H1 (cell line): ENCODE results near the gene AGBL1. TPM values are rescaled to one million over a fixed set of nuclear protein-coding genes. Genes with fewer than 3 reads are reported as not detected.

Source experiments
- CTCF ChIA-PET: fragments of 300-600 bp; sonication (Branson Sonifier 250); formaldehyde crosslinking; loops from one replicate; lab custom pipeline; 2021; ENCODE audit not compliant: partially characterized antibody; lab: Charles Lee
- POLR2A ChIA-PET: fragments of 300-600 bp; sonication (Branson Sonifier 250); formaldehyde crosslinking; loops from one replicate; lab custom pipeline; 2021; ENCODE audit warnings: inconsistent platforms; ENCODE audit not compliant: partially characterized antibody; lab: Charles Lee
- DNase-seq, 2 experiments: peaks; one replicate each; pipeline versions ENCODE4 v3.0.0 to v3.0.0-alpha.2; 2010 to 2022; ENCODE audit warnings: low spot score in 2 of 2, low read depth in 1 of 2, mixed read lengths in 1 of 2
- FAIRE-seq: peaks from 2 replicates; lab custom pipeline; 2011; peaks lifted over from hg19 to GRCh38; lab: Jason Lieb, UNC
- H2AFZ ChIP-seq: 2 replicates; pipeline ENCODE4 v1.8.1; 2012; ENCODE audit warnings: low read length, inconsistent platforms
- H2AK5ac ChIP-seq: 2 replicates; pipeline ENCODE4 v1.6.1; 2013; ENCODE audit warnings: low read depth, low read length
- H2BK120ac ChIP-seq: replicated peaks from 2 replicates; pipeline ENCODE3; 2013; ENCODE audit warnings: low read depth, low read length, inconsistent platforms
- H2BK12ac ChIP-seq: 2 replicates; pipeline ENCODE4 v1.6.1; 2013; ENCODE audit warnings: low read depth, low read length
- H2BK15ac ChIP-seq: 2 replicates; pipeline ENCODE4 v1.6.1; 2013; ENCODE audit warnings: low read length
- H2BK20ac ChIP-seq: 2 replicates; pipeline ENCODE4 v1.6.1; 2013; ENCODE audit warnings: low read length
- H2BK5ac ChIP-seq: 2 replicates; pipeline ENCODE4 v1.6.1; 2013; ENCODE audit warnings: low read depth, low read length
- H3K14ac ChIP-seq: 2 replicates; pipeline ENCODE4 v1.6.1; 2013; ENCODE audit warnings: inconsistent platforms; ENCODE audit not compliant: insufficient read length
- H3K18ac ChIP-seq: 2 replicates; pipeline ENCODE4 v1.6.1; 2013; ENCODE audit warnings: low read length; ENCODE audit errors: extremely low read depth
- H3K23ac ChIP-seq: 2 replicates; pipeline ENCODE4 v1.6.1; 2013; ENCODE audit warnings: inconsistent platforms; ENCODE audit not compliant: insufficient read length
- H3K23me2 ChIP-seq: 2 replicates; pipeline ENCODE4 v1.6.1; 2013; ENCODE audit warnings: low read depth, low read length
- H3K27ac ChIP-seq: 2 replicates; pipeline ENCODE4 v1.6.1; 2011; ENCODE audit warnings: low read depth, low read length, inconsistent platforms
- H3K27me3 ChIP-seq, 4 experiments: replicated peaks in 1 of 4; 1 replicate in 1 of 4; 2 replicates in 3 of 4; pipeline versions ENCODE4 v1.6.1 to v1.8.1; 2011 to 2013; ENCODE audit warnings: low read length in 3 of 4, mild to moderate bottlenecking in 3 of 4, inconsistent platforms in 2 of 4, mixed read lengths in 2 of 4, moderate library complexity in 1 of 4; ENCODE audit not compliant: control insufficient read depth in 3 of 4, insufficient read depth in 3 of 4; ENCODE audit errors: extremely low read depth in 1 of 4
- H3K36me3 ChIP-seq, 4 experiments: 2 replicates each; pipeline versions ENCODE4 v1.6.1 to v1.8.1; 2011 to 2013; ENCODE audit warnings: mild to moderate bottlenecking in 4 of 4, low read length in 3 of 4, moderate library complexity in 2 of 4, control low read depth in 1 of 4, inconsistent platforms in 1 of 4; ENCODE audit not compliant: insufficient read depth in 4 of 4, control insufficient read depth in 2 of 4
- H3K4ac ChIP-seq: replicated peaks from 2 replicates; pipeline ENCODE3; 2013; ENCODE audit warnings: low read length, low read depth, mixed read lengths, inconsistent platforms; ENCODE audit not compliant: insufficient read length
- H3K4me1 ChIP-seq, 4 experiments: replicated peaks in 1 of 4; 1 replicate in 1 of 4; 2 replicates in 3 of 4; pipeline versions ENCODE4 v1.6.1 to v1.8.1; 2011 to 2013; ENCODE audit warnings: low read length in 3 of 4, inconsistent platforms in 2 of 4, mixed read lengths in 1 of 4; ENCODE audit not compliant: insufficient read depth in 4 of 4, control insufficient read depth in 3 of 4
- H3K4me2 ChIP-seq, 2 experiments: 2 replicates each; pipeline versions ENCODE4 v1.6.1 to v1.8.1; 2011 to 2013; ENCODE audit warnings: low read depth in 2 of 2, low read length in 2 of 2, control low read depth in 1 of 2, inconsistent platforms in 1 of 2, mild to moderate bottlenecking in 1 of 2; ENCODE audit not compliant: insufficient read depth in 1 of 2
- H3K4me3 ChIP-seq, 4 experiments: fragments of 200-600, 300-600 bp in 1 of 4; sonication (generic), shearing (Covaris generic), sonication (Bioruptor Twin) in 1 of 4; 2 replicates each; pipeline versions ENCODE4 v1.5.1 to v1.8.1; 2011 to 2016; ENCODE audit warnings: low read length in 4 of 4, low read depth in 3 of 4, control low read depth in 2 of 4, inconsistent platforms in 2 of 4, mild to moderate bottlenecking in 2 of 4, mixed read lengths in 1 of 4, moderate library complexity in 1 of 4; ENCODE audit not compliant: insufficient read depth in 2 of 4; ENCODE audit errors: extremely low read depth in 1 of 4
- H3K56ac ChIP-seq: replicated peaks from 2 replicates; pipeline ENCODE3; 2013; ENCODE audit warnings: low read depth, mild to moderate bottlenecking, mixed read lengths, low read length, inconsistent platforms; ENCODE audit not compliant: insufficient read length
- H3K79me1 ChIP-seq: 2 replicates; pipeline ENCODE4 v1.6.1; 2013; ENCODE audit warnings: low read depth, low read length, control low read depth
- H3K79me2 ChIP-seq, 2 experiments: 2 replicates each; pipeline versions ENCODE4 v1.6.1 to v1.8.1; 2012 to 2013; ENCODE audit warnings: low read length in 2 of 2, mild to moderate bottlenecking in 2 of 2, inconsistent platforms in 1 of 2; ENCODE audit not compliant: insufficient read depth in 2 of 2, control insufficient read depth in 1 of 2
- H3K9ac ChIP-seq, 4 experiments: replicated peaks in 1 of 4; 1 replicate in 1 of 4; 2 replicates in 3 of 4; pipeline versions ENCODE4 v1.6.1 to v1.8.1; 2011 to 2013; ENCODE audit warnings: low read depth in 3 of 4, low read length in 3 of 4, control low read depth in 2 of 4, mild to moderate bottlenecking in 2 of 4, moderate library complexity in 2 of 4, inconsistent platforms in 1 of 4; ENCODE audit errors: extremely low read depth in 1 of 4
- H3K9me3 ChIP-seq, 2 experiments: 2 replicates each; pipeline versions ENCODE4 v1.6.1 to v1.8.1; 2012 to 2013; ENCODE audit warnings: mild to moderate bottlenecking in 2 of 2, moderate library complexity in 2 of 2, control low read depth in 1 of 2, inconsistent platforms in 1 of 2, low read depth in 1 of 2, low read length in 1 of 2, mixed read lengths in 1 of 2; ENCODE audit not compliant: insufficient read depth in 2 of 2
- H4K20me1 ChIP-seq, 2 experiments: replicated peaks in 1 of 2; 2 replicates each; pipeline versions ENCODE3 to v1.8.1; 2011 to 2013; ENCODE audit warnings: inconsistent platforms in 2 of 2, low read length in 2 of 2, mild to moderate bottlenecking in 1 of 2; ENCODE audit not compliant: insufficient read depth in 2 of 2, control insufficient read depth in 1 of 2
- H4K5ac ChIP-seq: 2 replicates; pipeline ENCODE4 v1.6.1; 2013; ENCODE audit warnings: low read length, low read depth, mixed read lengths, inconsistent platforms; ENCODE audit not compliant: insufficient read length
- H4K8ac ChIP-seq: 2 replicates; pipeline ENCODE4 v1.8.0; 2013; ENCODE audit warnings: mild to moderate bottlenecking, moderate library complexity, low read length, inconsistent platforms; ENCODE audit not compliant: insufficient read depth; ENCODE audit errors: extremely low read depth
- H4K91ac ChIP-seq: replicated peaks from 2 replicates; pipeline ENCODE3; 2013; ENCODE audit warnings: low read length, mixed read lengths, inconsistent platforms; ENCODE audit not compliant: insufficient read length
- BCL11A ChIP-seq, 2 experiments: IDR thresholded peaks; one replicate each; pipeline ENCODE4 v1.6.1; 2011; ENCODE audit warnings: low read depth in 2 of 2, low read length in 2 of 2, mild to moderate bottlenecking in 2 of 2
- CBX8 ChIP-seq: fragments of 300-800, 300-1000 bp; sonication (generic); IDR thresholded peaks from 2 replicates; pipeline ENCODE4 v1.7.1; 2016; ENCODE audit warnings: low read depth, low read length, borderline replicate concordance
- EZH2 ChIP-seq: fragments of 200-600 bp; sonication (generic); IDR thresholded peaks from 2 replicates; pipeline ENCODE4 v1.7.1; 2012; ENCODE audit warnings: low read depth, mild to moderate bottlenecking, moderate library complexity, low read length, inconsistent platforms; ENCODE audit not compliant: severe bottlenecking
- JUND ChIP-seq: IDR thresholded peaks from 2 replicates; pipeline ENCODE4 v1.6.1; 2011; ENCODE audit warnings: mild to moderate bottlenecking, improper control_type of control experiment, low read length
- POLR2A ChIP-seq, 2 experiments: IDR thresholded peaks; 1 replicate in 1 of 2; 2 replicates in 1 of 2; pipeline ENCODE4 v1.6.1; 2011; ENCODE audit warnings: low read depth in 2 of 2, low read length in 2 of 2, mild to moderate bottlenecking in 2 of 2; ENCODE audit errors: control extremely low read depth in 1 of 2
- SAP30 ChIP-seq: fragments of 300-600 bp; sonication (generic); IDR thresholded peaks from 2 replicates; pipeline ENCODE4 v1.7.1; 2012; ENCODE audit warnings: low read length, moderate library complexity, mild to moderate bottlenecking, inconsistent platforms; ENCODE audit not compliant: insufficient read depth, insufficient replicate concordance
- TAF1 ChIP-seq: IDR thresholded peaks from 2 replicates; pipeline ENCODE4 v1.6.1; 2011; ENCODE audit warnings: mild to moderate bottlenecking, low read depth, low read length
- TAF7 ChIP-seq: optimal IDR thresholded peaks from 2 replicates; pipeline ENCODE3; 2011; ENCODE audit warnings: low read depth, mild to moderate bottlenecking, inconsistent platforms, low read length, moderate library complexity, borderline replicate concordance
- TCF12 ChIP-seq: IDR thresholded peaks from 2 replicates; pipeline ENCODE4 v1.6.1; 2011; ENCODE audit warnings: low read depth, mild to moderate bottlenecking, low read length
- WGBS, 2 experiments: shearing (Covaris generic) in 1 of 2; methylation state at CpG; one replicate each; pipeline versions ENCODE4 v1.1.6 to v1.1.7; 2013 to 2015; ENCODE audit warnings: low lambda C conversion rate in 2 of 2, mixed read lengths in 2 of 2, inconsistent platforms in 1 of 2, low coverage in 1 of 2, missing lambda C conversion rate in 1 of 2; ENCODE audit not compliant: insufficient replicate concordance in 2 of 2, insufficient coverage in 1 of 2, insufficient read length in 1 of 2; ENCODE audit errors: extremely low coverage in 1 of 2, missing lambda C conversion rate in 1 of 2; 5-methylcytosine and 5-hydroxymethylcytosine counted together
- polyA plus RNA-seq, 7 experiments: library from polyadenylated mRNA; depleted of rRNA in 3 of 7; stranded (reverse) in 5 of 7; unstranded in 2 of 7; fragments of >200 nt in 5 of 7; fragments of 200-250 nt in 2 of 7; gene quantifications; 1 replicate in 5 of 7; 2 replicates in 1 of 7; 4 replicates in 1 of 7; pipeline versions ENCODE4 v1.2.1 to v1.2.3, GENCODE V29; 2011 to 2013; ENCODE audit warnings: missing spikeins in 2 of 7, mixed read lengths in 2 of 7
- total RNA-seq: library from RNA; stranded (reverse); fragmentation: NEBNext Ultra II Directional; extraction: Animal tissue kit (Norgen Biotek cat#: 25700); gene quantifications from 2 replicates; pipeline ENCODE4 v1.2.1, GENCODE V29; 2021

AGBL1 gene
- total and polyA plus RNA-seq, 2 of the 8 experiments (the other 6 are each of a cell fraction or from before 2014, with no cell fraction given), result not detected

- POLR2A ChIA-PET, result no interaction called here
- Histone ChIP-seq H3K4me3 (no peak overlapping the region), H3K4me1 (peaks cover 0 to 11% (median 7%) of the 10 kb centered on the region in 4 experiments; a peak in 4 of 7 replicates), H3K36me3 (no peaks in the 10 kb centered on the region), H4K20me1 (no peaks in the 10 kb centered on the region), H2BK12ac (no peak overlapping the region), H2AFZ (no peak overlapping the region), H3K27me3 (no peaks in the 10 kb centered on the region), H3K23me2 (no peaks in the 10 kb centered on the region), H3K79me2 (no peaks in the 10 kb centered on the region), H2BK20ac (no peak overlapping the region), H3K79me1 (no peaks in the 10 kb centered on the region), H3K9ac (no peak overlapping the region), H3K9me3 (no peaks in the 10 kb centered on the region), H2BK5ac (no peak overlapping the region), H3K18ac (no peak overlapping the region), H3K14ac (no peak overlapping the region), H2BK15ac (no peak overlapping the region), H2BK120ac (no peak overlapping the region), H3K23ac (no peak overlapping the region), H4K91ac (no peak overlapping the region), H4K5ac (no peak overlapping the region), H3K4ac (no peak overlapping the region), H2AK5ac (no peak overlapping the region), H3K4me2 (no peak overlapping the region), H4K8ac (no peak overlapping the region), H3K27ac (no peak overlapping the region), H3K56ac (no peak overlapping the region)
- no peak for TF ChIP-seq BCL11A (IDR thresholded peaks at IDR 0.05; ENCODE audit: low read depth in 2 of 2, low read length in 2 of 2)
- TF ChIP-seq JUND, result no peak
- TF ChIP-seq TAF1, result no peak
- no peak for TF ChIP-seq CBX8
- no peak for TF ChIP-seq TAF7
- TF ChIP-seq TCF12, result no peak
- no peak for TF ChIP-seq EZH2
- no peak for TF ChIP-seq POLR2A (IDR thresholded peaks at IDR 0.05; ENCODE audit: control extremely low read depth in 1 of 2, low read depth in 2 of 2, low read length in 2 of 2)
- TF ChIP-seq SAP30, result no peak
- CTCF ChIA-PET, result interaction anchor here (0.6 kb wide), 1 partner anchor 198 kb away, joined by 4 read pairs; no protein-coding TSS in a partner anchor
- 100% methylated on average over 1 of the region's 1 CpG; no CpG with 5 or more reads in 1 of the 2 experiments for WGBS, 2 experiments
- FAIRE-seq, result no peak
- no peak for DNase-seq
Observed at GRCh38 chr15:86295511-86295910, 215.8 kb downstream of the AGBL1 start.
